Testis (tissue), 2 donors: ENCODE measurements around the gene ZNF532.

ENCODE experiments used
- CTCF ChIP-seq, 3 experiments: fragments of 450-650 bp in 2 of 3; fragments of 200-600 bp in 1 of 3; sonication (generic) in 1 of 3; IDR thresholded peaks; one replicate each; pipeline ENCODE4 v1.5.1; 2016 to 2019; ENCODE audit warnings: antibody characterized with exemption in 3 of 3, mild to moderate bottlenecking in 2 of 3, moderate library complexity in 1 of 3
- POLR2A ChIP-seq: fragments of 450-650 bp; IDR thresholded peaks from one replicate; pipeline ENCODE4 v1.6.1; 2017; ENCODE audit warnings: antibody characterized with exemption, mild to moderate bottlenecking, moderate library complexity

GRCh38 chr18:58927659-58928058 lies 63.0 kb downstream of the ZNF532 start:
- no peak for TF ChIP-seq CTCF (IDR thresholded peaks at IDR 0.05)
- TF ChIP-seq POLR2A = no peak
